ENCODE data around the gene PANX2.
A peak's percentile ranks its signal among the peaks of the same experiment; 100 is the strongest.
"Not testable (repeated sequence)": the region's sequence is repeated elsewhere in the genome, so short reads cannot be mapped to it uniquely, and the experiment has no call there.

The PANX2 gene

DNA sequence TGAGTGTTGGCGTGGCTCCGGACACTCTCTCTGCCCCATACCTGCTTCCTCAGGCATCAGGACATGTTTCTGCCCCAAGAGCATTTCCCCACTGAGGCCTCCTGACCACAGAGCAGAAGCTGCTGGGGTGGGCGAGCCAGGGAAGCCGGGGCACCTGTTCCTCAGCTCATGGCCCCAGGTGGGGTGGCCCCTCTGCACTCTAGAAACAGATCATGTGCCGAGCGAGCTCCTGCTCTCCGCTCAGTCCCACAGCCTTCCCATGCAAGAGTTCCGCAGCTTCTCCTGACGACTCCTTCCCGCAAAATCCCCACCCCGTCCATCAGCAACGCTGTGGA, 22.4 kb upstream of the PANX2 start:
- DNase-seq = no peak

DNA sequence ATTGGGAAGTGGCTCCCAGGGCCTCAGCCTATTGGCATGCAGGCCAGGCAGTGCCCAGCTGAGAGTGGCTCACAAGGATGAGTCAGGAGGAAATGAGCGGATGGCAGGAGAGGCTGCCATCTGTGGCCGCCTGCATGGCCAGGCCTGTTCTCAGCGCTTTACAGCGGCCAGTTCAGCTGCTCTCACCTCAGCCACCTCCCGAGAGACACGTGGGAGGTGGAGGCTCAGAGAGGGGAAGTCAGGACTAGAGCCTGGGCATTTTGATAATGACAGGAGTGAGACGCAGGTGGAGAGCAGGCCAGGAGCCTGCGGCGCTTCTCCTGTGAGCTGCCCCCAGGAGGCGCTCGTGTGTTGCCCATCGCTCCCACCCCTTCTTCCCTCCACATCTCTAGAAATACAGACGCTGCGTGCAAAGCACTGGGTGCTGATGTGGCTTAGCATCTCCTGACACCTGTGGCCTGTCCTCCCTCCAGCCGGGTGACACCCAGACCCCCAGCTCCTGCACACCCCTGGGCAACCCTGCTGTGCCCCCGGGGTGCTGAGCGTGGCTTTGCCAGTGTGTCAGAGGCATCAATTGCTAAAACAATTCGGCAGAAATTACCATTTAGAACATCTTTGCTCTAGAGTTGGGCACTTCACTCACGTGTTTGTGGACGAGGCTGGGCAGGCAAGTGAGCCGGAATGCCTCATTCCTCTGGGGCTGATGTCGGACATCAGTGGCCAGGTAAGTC, 21.4 kb upstream of the PANX2 start:
- DNase-seq = peak; percentile 76

DNA sequence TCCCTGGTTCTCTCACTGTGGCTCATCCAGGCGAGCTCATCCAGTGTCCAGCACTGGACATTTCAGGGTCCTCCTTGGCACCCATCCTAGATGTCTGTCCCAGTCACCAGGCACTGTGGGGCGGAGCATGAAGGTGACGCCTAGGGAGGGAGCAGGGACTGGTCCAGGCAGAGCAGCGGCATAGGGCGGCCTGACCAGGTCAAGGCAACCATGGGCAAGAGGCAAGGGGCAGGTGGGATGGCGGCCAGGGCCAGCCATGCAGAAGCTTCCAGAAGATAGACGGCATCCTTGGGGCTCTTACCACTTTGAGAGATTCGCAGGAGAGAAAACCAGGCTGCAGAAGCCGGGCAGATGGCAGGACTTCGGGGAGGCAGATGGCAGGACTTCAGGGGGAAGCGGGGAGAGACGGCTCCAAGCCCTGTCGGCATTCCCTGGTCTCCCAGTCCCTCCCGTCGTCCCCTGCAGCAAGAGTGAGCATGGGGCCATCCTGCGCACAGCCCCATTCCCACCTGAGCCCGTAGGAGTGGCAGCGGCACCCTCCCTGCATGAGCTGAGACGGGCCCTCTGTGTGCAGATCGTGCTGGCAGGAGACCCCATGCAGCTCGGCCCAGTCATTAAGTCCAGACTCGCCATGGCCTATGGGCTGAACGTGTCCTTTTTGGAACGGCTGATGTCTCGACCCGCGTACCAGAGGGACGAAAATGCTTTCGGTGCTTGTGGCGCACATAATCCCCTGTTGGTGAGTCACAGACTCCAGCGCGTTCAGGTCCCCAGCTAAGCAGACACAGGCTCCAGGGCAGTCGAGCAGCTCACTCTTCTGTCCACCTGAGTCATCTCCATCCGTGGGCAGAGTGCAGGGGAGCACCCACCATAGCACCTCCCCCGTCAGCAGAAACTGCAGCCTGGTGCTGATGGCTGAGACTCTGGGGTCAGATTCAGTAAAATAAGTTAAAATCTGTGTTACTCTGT, 20.1 kb upstream of the PANX2 start:
- DNase-seq = no peak

DNA sequence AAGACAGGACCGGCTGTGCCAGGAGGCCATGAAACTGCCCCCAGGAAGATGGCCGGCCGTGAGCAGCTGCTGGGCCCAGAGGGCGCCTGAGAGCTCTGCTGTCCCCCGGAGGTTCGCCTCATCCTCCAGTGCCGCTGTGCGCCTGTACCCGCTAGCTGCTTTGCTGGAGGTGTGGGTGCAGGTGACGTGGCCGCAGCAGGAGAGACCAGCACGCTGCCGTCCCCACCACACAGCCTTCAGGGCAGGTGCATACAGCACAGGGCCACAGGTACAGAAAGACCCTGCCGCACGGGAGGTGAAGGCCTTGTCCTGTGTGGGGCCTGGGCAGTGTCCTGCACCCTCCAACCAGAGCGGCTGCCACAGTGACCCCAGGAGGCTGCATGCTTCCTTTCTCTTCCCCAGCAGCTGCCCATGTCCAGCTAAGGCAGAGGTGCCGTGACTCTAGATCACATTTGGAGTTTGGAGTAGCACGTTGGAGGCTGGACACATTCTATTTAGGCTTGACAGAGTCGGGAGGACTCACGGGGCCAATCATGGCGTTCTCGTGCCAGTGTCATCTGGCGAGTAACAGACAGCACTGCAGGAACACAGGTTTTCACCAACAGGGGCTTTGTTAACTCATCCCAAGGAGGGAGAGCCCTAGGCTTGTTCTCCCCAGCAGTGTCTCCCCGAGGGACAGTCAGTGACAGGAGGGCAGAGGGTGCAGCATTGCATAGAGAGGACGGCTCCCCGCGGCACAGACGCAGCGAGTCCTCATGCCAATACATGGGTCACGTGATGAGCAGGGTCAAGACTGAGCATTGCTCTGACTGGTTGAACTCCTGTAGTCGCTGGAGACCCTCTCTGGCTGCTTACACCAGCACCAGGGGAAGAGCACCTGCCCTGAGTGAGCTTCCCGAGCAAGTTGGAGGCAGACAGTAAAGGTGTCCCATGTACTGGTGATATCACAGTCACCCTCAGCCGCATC, 18.7 kb upstream of the PANX2 start:
- DNase-seq = no peak

DNA sequence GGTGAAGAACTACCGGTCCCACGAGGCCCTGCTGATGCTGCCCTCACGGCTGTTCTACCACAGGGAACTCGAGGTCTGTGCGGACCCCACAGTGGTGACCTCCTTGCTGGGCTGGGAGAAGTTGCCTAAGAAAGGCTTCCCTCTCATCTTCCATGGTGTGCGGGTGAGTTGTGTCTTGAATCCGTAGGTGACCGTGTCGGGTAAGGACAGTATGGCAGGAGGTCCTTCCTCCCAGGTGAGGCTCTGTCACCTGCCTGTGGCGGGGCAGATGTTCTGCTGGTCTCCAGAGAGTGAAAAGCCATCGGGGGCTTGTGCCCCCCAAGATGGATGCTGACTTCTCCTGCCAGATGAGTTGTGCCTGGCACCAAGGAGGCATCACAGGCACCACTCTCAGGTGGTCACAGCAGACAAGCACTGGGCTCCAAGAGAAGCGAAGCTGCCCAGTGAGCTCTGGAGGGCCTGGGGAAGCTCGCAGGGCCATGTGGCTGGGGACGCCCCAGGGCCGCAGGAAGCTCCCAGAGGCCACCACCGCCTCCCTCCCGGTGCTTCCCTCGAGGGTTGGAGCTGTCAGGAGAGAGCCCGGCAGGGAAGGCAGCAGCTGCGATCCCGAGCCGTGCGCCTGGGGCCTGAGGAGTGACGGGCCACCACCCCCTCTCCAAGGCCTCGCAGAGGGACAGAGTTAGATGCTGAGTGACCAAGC, 17.3 kb upstream of the PANX2 start:
- DNase-seq = no peak

DNA sequence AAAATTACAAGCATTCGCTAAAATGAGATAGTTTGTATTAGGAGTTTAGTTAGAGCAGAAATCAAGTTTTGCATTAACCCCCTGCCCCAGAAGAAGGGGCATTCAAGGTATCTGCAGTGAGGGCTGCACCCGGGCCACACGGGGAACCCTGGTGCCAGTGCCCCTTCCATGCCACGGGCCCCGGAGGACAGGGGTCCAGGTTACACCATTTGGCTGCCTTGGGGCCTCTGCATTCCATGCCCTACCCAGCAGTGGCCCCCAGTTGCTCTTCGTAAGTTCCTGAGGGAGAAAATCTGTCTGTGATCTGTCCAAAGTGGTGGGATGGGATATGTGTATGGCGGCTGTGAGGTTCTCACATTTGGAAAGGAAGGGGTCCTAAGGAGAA, 16.8 kb upstream of the PANX2 start:
- no peak for DNase-seq

DNA sequence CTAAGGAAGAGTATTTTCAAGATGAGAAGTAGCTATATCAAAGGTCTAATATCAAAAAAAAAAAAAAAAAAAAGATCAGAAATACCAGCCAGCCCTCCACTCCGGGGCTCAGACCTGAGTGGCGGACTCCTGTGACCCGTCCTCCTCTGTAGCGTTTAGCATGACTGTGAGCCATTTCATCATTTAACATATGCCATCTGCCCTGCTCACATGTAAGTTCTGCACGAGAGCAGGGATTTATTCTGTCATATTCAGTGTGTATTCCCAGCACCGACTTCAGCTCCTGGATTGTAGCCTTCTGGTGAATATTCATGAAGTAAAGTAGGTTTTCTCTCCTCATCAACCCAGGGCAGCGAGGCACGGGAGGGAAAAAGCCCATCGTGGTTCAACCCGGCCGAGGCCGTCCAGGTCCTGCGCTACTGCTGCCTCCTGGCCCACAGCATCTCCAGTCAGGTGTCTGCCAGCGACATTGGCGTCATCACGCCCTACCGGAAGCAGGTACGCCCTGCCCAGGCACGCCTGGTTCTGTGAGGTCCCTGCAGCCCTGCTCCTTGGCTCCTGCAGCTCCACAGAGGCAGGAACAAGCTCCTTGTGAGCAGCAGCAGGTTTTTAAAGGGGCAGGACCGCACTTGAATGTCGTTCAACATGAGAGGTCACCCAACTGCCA, 12.7 kb upstream of the PANX2 start:
- no peak for DNase-seq

DNA sequence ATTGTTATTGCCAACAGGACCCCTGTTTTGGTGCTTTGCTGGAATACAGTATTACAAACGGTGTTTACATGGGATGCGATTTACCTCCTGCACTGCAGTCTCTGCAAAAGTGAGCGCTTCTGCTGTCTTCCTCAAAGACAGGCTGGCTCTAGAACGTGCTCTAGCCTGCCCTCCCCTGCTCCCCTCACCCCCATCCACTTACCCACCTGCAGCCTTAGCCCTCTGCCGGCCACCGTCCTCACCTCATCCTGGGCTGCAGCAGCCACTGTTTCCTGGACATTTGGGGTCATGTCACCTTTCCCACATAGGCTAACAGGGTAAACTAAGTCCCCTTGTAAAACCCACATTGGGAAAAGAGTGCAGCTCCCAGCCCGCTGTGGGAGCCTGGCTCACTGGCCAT, 9.6 kb upstream of the PANX2 start:
- DNase-seq = no peak

DNA sequence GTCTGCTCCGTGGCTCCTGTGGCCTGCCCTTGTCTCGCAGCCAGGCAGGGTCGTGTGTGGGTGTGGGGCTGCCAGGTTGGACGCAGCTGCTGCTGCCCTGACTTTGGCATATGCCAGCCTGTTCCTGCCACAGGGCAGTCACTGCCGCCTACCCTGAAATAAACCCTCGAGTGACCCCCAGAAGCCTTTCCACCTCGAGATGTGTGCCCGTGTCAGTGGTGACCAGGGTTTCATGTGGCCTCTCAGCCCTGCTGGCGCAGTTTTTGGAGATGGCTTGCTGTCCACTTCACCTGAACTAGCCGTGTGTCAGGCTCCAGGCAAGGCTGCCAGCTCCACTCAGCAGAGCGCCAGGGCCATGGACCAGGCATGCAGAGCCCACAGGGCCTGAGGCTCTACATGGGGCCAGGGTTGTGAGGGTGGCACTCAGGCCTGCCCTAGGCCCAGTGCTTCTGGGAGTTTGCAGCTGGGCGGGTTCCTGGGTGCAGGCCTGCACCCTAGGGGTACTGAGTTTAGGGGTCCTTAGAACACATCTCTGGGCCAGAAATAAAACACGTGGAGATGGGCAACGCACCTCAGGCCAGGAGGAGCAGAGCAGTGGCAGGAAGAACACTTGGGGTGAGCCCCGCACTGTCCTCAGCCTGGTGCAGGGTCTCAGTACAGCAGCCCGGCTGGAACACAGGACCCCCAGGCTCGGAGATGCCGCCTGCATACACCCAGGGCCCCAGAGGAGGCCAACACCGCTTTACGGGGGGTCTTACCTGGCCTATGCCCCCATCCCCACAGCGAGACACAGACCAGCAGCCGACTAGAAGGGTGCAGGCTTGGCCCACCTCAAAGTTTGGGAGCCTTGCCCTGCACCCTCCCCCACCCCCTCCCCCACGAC, 8.8 kb upstream of the PANX2 start:
- DNase-seq = no peak

DNA sequence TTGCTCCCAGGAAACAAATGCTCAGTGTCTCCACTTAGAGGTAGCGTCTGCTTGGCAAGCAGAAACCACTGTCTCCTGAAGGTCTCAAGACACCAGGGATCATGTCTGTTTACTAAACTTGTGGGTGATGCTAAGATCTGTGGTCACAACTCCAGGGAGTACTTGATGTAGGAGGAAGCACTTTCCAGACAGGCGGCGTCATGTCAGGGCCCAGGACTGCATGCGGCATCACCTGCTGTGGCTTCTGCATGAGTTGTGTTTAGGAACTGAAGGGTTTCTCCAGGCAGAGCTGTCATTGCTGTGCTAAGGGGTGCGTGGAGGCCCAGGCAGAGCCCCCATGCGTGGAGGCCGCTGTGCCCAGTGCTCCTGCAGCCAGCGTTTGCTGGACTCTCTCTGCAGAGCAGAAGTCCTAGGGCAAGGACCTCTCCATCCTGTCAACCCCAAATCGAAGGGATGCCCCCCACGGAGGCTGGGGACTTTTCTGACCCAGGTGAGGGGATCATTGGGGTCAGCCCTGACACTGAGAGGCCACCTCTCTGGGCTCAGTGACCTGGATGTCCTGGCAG, 8.1 kb upstream of the PANX2 start:
- DNase-seq = no peak

DNA sequence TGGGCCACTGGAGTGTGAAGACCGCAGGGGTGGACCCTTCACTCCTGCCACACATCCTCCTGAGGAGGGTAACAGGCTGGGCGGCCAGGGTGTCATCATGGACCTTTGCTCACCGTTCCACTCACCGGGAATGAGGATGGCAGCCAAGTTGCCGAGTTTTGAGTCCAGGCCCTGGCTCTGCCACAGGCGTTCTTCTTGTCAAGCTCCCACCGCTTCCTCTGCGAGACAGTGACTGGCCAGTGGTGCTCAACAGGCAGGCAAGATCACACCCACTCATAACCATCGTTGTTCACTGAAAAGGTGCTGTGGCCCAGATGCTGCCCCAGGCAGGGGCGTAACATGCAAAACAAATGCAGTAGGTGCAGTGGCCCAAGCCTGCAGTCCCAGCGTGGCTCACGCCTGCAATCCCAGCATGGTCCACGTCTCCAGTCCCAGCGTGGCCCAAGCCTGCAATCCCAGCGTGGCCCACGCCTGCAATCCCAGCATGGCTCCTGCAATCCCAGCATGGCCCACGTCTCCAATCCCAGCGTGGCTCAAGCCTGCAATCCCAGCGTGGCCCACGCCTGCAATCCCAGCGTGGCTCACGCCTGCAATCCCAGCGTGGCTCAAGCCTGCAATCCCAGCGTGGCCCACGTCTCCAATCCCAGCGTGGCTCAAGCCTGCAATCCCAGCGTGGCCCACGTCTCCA, 5.0 kb upstream of the PANX2 start:
- DNase-seq = no peak

DNA sequence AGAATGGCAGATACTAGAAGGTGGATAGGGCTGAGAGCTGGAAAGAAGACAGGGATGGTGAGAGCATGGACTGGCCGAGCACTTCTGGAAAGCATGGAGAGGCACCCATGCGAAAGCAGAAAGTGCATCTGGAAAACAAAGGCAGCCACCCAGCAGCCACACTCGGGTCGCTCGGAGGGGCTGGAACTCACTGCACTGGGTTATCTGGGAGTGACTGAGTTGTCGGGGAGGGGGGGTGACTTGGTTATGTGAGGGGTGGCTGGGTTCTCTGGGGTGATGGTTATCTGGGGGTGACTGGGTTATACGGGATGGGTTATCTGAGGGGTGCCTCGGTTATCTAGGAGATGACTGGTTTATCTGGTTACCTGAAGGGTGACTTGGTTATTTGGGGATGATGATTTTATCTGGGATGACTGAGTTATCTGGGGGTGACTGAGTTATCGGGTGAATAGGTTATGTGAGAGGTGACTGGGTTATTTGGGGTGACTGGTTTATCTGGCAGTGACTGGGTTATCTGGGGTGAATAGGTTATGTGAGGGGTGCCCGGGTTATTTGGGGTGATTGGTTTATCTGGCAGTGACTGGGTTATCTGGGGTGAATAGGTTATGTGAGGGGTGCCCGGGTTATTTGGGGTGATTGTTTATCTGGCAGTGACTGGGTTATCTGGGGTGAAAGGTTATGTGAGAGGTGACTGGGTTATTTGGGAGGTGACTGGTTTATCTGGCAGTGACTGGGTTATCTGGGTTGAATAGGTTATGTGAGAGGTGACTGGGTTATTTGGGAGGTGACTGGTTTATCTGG, 2.6 kb upstream of the PANX2 start:
- DNase-seq = no peak

DNA sequence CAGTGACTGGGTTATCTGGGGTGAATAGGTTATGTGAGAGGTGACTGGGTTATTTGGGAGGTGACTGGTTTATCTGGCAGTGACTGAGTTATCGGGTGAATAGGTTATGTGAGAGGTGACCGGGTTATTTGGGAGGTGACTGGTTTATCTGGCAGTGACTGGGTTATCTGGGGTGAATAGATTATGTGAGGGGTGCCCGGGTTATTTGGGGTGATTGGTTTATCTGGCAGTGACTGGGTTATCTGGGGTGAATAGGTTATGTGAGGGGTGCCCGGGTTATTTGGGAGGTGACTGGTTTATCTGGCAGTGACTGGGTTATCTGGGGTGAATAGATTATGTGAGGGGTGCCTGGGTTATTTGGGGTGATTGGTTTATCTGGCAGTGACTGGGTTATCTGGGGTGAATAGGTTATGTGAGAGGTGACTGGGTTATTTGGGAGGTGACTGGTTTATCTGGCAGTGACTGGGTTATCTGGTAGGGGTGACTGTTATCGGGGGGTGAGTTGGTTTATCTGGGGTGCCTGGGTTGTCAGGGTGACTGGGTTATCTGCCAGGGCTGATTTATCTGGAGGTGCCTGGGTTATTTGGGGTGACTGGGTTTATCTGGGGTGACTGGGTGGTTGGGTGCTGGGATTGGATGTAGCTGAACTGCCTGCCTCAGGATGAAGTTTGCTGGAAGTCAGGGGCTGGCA, 1.9 kb upstream of the PANX2 start:
- DNase-seq = not testable (repeated sequence)

DNA sequence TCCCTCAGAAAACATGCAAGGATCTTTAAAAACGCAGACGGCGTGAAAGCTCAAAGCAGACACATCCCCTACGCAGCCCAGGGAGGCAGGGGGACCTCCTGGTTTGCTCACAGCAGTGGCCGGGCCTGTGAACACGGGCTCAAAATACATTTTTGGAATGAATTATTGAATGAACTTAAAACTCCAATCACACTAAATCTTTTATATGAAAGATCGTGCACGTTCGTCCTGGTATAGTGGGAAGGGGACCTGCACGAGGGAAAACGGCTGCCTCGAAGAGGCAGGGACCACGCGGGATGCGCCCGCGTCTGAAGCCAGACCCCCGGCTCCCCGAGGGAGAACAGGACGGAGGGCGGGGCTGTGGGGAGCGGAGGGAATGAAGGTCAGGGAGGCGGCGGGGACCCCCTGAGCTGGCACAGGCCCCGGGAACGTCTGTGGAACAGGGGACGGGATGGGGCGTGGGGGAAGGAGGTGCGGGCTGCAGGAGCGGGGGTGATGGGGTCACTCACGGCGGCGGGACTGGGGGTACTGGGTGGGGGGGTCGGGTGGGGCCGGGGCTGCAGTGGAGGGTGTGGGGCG, 1.3 kb upstream of the PANX2 start:
- DNase-seq = no peak

DNA sequence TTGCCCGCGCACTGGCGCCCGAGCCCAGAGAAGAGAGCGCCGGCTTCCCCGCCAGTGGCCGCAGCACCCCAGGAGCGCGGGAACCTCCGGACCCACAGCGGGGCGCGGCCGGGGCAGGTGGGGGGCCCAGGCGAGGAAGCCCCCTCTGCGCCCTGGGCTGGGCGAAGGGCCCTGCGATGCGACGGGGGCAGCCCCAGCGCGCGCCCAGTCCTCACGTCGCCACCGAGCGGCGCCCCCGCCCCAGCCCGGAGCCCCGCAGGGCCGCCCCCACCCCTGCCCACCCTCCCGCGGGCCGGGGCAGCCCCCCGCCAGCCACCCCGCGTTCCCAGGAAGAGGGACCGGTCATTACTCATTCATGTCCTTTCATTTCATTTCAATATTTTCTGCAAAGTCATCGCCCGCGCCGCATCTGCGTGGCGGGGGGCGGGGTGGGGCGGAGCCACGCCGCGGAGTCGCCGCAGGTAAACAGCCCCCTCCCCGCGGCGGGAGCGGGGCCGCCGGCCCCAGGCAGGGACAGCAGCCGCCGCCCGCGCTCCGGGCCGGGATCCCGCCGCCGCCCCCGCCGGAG, 673 bp upstream of the PANX2 start:
- peak; percentile 59 for DNase-seq

DNA sequence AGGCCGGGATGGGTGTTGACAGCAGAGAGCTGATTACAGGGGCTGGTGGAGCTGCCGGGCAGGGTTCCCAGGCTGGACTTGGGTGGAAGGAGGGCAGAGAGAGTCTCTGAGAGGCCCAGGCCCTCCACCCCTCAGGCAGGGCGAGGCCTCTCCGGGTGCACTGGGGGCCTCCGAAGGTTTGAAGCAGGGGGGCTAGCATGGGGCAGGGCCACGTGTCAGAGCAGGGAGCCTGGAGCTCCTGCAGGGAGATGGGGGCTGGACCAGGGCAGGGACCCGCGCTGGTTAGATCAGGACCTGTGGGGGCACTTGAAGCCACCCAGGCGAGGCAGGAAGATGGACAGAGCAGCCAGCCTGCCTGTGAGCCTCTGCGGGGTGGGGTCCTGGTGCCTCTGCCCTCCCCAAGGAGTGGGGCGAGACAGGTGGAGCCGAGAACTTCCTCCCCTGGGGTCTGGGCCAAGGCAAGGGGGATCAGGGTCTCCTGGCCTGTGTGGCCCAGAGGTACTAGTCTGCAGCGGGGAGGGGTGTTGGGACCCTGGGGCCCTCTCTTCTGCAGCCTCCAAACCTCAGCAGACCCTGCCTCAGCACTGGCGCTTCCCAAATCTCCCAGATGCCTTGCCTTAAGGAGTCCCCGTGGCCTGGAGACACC, 911 bp downstream of the PANX2 start:
- DNase-seq = no peak

DNA sequence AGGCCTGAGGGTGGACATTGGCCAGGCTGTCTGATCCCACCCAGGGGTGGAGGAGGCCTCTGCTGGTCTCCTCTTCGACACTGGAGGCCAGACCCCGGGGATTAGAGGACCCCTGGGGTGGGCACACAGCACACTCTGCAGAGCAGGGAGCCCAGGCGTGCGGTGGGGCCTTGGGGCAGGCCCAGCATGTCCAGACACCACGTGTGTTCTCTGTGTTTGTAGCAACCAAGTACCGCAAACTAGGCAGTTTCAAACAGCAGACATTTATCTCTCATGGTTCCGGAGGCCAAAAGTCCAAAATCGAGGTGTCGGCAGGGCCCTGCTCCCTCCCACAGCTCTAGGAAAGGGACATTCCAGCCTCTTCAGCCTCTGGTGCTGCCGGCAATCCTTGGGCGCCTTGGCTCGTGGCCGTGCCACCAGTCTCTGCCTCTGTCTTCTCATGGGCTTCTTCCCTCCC, 1.5 kb downstream of the PANX2 start:
- DNase-seq = no peak
